ENCODE results near the gene OMA1. TPM values are rescaled to one million over a fixed set of nuclear protein-coding genes. Genes with fewer than 3 reads are reported as not detected.

The OMA1 gene
- total RNA-seq, 3 donors from 2014 or later (not counting 1 experiment from before 2014, with no cell fraction given) = 27.2 to 41.1 (median 31.2) TPM

DNA sequence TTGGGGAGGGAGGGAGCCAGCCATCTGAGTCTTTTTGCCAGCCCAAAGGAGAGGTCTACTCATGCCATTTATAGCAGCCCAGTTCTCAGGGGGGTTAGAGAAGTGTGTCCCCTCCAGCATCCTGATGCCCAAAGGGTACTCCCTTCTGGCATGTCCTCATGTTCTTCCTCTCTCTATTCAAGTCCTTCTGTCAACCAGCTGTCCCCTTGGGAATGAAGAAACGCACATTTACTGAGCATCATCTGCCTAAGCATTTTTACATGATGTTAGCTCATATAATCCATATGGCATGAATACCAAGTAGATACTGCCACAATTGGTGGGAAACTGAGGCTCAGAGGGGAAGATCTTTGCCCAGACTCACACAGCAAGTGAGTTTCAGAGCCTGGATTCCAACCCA, 45.3 kb upstream of the OMA1 start:
- TF ChIP-seq, protein P1, sequence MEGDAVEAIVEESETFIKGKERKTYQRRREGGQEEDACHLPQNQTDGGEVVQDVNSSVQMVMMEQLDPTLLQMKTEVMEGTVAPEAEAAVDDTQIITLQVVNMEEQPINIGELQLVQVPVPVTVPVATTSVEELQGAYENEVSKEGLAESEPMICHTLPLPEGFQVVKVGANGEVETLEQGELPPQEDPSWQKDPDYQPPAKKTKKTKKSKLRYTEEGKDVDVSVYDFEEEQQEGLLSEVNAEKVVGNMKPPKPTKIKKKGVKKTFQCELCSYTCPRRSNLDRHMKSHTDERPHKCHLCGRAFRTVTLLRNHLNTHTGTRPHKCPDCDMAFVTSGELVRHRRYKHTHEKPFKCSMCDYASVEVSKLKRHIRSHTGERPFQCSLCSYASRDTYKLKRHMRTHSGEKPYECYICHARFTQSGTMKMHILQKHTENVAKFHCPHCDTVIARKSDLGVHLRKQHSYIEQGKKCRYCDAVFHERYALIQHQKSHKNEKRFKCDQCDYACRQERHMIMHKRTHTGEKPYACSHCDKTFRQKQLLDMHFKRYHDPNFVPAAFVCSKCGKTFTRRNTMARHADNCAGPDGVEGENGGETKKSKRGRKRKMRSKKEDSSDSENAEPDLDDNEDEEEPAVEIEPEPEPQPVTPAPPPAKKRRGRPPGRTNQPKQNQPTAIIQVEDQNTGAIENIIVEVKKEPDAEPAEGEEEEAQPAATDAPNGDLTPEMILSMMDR (IDR thresholded peaks at IDR 0.05) = no peak
- intact Hi-C loops (cut with micrococcal nuclease) = no loop called here
- WGBS (ENCODE audit: insufficient coverage) = 89% methylated on average over 1 of the region's 1 CpG
- Mint-ChIP-seq H3K4me1 (no peaks in the 10 kb centered on the region), H3K36me3 (no peaks in the 10 kb centered on the region), H3K4me3 (no peak overlapping the region), H3K27me3 (ENCODE audit: low read depth in 2 of 2) (peaks cover 8 to 21% of the 10 kb centered on the region in 2 donors), H3K27ac (no peak overlapping the region), H3K9me3 (no peaks in the 10 kb centered on the region)
- Histone ChIP-seq H3K4me3 (ENCODE audit: low read length) (no peak overlapping the region), H3K9me3 (ENCODE audit: control insufficient read depth, insufficient read depth, low read length) (no peaks in the 10 kb centered on the region), H3K27me3 (ENCODE audit: control insufficient read depth, insufficient read depth, low read length) (no peaks in the 10 kb centered on the region), H3K4me1 (ENCODE audit: control insufficient read depth, insufficient read depth, low read length) (no peaks in the 10 kb centered on the region), H3K36me3 (ENCODE audit: control insufficient read depth, insufficient read depth, low read length) (no peaks in the 10 kb centered on the region), H3K27ac (ENCODE audit: low read length) (no peak overlapping the region)
- DNase-seq (no peak), ATAC-seq (no peak)

DNA sequence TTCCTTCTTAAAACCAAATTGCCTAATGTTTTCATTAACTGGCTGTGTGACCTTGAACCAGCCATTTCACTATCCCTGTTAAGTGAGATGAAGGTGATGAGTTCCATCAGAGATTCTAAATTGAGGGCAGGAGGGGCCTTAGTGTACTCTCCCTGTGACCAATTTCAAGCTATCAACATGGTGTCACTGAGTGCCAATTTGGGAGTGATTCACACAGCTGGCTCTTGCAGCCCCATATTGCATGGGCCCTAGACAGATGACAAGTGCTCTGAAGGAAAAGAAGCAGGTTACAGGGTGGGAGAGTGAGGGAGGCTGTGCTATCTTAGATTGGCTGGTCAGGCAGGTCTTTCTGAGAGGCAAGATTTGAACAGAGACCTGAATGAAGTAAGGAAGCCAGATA, 43.5 kb upstream of the OMA1 start:
- TF ChIP-seq, protein P1 (IDR thresholded peaks at IDR 0.05) = no peak
- Histone ChIP-seq H3K4me3 (ENCODE audit: low read length) (no peak overlapping the region), H3K4me1 (ENCODE audit: control insufficient read depth, insufficient read depth, low read length) (no peaks in the 10 kb centered on the region), H3K27ac (ENCODE audit: low read length) (no peak overlapping the region), H3K36me3 (ENCODE audit: control insufficient read depth, insufficient read depth, low read length) (no peaks in the 10 kb centered on the region), H3K27me3 (ENCODE audit: control insufficient read depth, insufficient read depth, low read length) (no peaks in the 10 kb centered on the region), H3K9me3 (ENCODE audit: control insufficient read depth, insufficient read depth, low read length) (no peaks in the 10 kb centered on the region)
- H3K27ac Mint-ChIP-seq = no peak overlapping the region
- no peaks in the 10 kb centered on the region for H3K9me3 Mint-ChIP-seq
- H3K4me1 Mint-ChIP-seq = no peaks in the 10 kb centered on the region
- H3K4me3 Mint-ChIP-seq = no peak overlapping the region
- H3K36me3 Mint-ChIP-seq = no peaks in the 10 kb centered on the region
- no peak for DNase-seq
- intact Hi-C loops (cut with micrococcal nuclease) = no loop called here
- H3K27me3 Mint-ChIP-seq (ENCODE audit: low read depth in 2 of 2) = peaks cover 18 to 26% of the 10 kb centered on the region in 2 donors
- ATAC-seq = no peak

DNA sequence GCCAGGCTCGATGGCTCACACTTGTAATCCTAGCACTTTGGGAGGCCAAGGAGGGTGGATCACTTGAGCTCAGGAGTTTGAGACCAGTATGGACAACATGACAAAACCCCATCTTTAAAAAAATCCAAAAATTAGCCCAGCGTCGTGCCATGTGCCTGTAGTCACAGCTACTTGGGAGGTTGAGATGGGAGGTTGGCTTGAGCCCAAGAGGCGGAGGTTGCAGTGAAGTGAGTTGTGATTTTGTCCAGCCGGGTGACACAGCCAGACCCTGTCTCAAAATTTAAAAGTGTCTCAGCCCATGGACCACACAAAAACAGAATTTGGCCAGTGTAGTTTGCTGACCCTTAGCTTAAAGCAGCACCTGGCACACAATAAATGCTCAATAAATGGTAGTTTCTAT, 41.9 kb upstream of the OMA1 start:
- ATAC-seq = no peak
- Mint-ChIP-seq H3K4me3 (no peak overlapping the region), H3K36me3 (no peaks in the 10 kb centered on the region), H3K4me1 (peaks cover 0 to 4% of the 10 kb centered on the region in 2 donors), H3K9me3 (no peaks in the 10 kb centered on the region), H3K27ac (no peak overlapping the region), H3K27me3 (ENCODE audit: low read depth in 2 of 2) (peaks cover 32 to 33% of the 10 kb centered on the region in 2 donors)
- intact Hi-C loops (cut with micrococcal nuclease) = no loop called here
- Histone ChIP-seq H3K36me3 (ENCODE audit: control insufficient read depth, insufficient read depth, low read length) (no peaks in the 10 kb centered on the region), H3K9me3 (ENCODE audit: control insufficient read depth, insufficient read depth, low read length) (no peaks in the 10 kb centered on the region), H3K4me1 (ENCODE audit: control insufficient read depth, insufficient read depth, low read length) (no peaks in the 10 kb centered on the region), H3K27ac (ENCODE audit: low read length) (no peak overlapping the region), H3K4me3 (ENCODE audit: low read length) (no peak overlapping the region), H3K27me3 (ENCODE audit: control insufficient read depth, insufficient read depth, low read length) (no peaks in the 10 kb centered on the region)
- DNase-seq = no peak
- TF ChIP-seq, protein P1 (IDR thresholded peaks at IDR 0.05) = no peak
- WGBS (ENCODE audit: insufficient coverage) = 95% methylated on average over 5 of the region's 5 CpGs

GRCh38 chr1:58587667-58588066, 41.1 kb upstream of the OMA1 start:
- ATAC-seq = no peak
- Mint-ChIP-seq H3K36me3 (no peaks in the 10 kb centered on the region), H3K9me3 (no peaks in the 10 kb centered on the region), H3K4me1 (peaks cover 0 to 4% of the 10 kb centered on the region in 2 donors), H3K27me3 (ENCODE audit: low read depth in 2 of 2) (peaks cover 31 to 36% of the 10 kb centered on the region in 2 donors), H3K27ac (no peak overlapping the region), H3K4me3 (no peak overlapping the region)
- no peak for DNase-seq
- no peak overlapping the region for H3K27ac ChIP-seq (ENCODE audit: low read length)
- H3K4me3 ChIP-seq (ENCODE audit: low read length) = no peak overlapping the region
- H3K27me3 ChIP-seq (ENCODE audit: control insufficient read depth, insufficient read depth, low read length) = no peaks in the 10 kb centered on the region
- no peaks in the 10 kb centered on the region for H3K9me3 ChIP-seq (ENCODE audit: control insufficient read depth, insufficient read depth, low read length)
- WGBS (ENCODE audit: insufficient coverage) = 94% methylated on average over 1 of the region's 2 CpGs
- no peaks in the 10 kb centered on the region for H3K36me3 ChIP-seq (ENCODE audit: control insufficient read depth, insufficient read depth, low read length)
- intact Hi-C loops (cut with micrococcal nuclease) = no loop called here
- no peaks in the 10 kb centered on the region for H3K4me1 ChIP-seq (ENCODE audit: control insufficient read depth, insufficient read depth, low read length)
- TF ChIP-seq, protein P1 (IDR thresholded peaks at IDR 0.05) = no peak
